Stimulated activated CD4-positive, alpha-beta T cell treated with anti-CD3 and anti-CD28 coated beads, Interleukin-12 subunit alpha, Interleukin-12 subunit beta, amount 100 ng/mL, for 24 hours (primary cell): ENCODE measurements around the gene ARID3B.
"Not testable (repeated sequence)": the region's sequence is repeated elsewhere in the genome, so short reads cannot be mapped to it uniquely, and the experiment has no call there.

Source experiments
- DNase-seq, 2 experiments: peaks; one replicate each; pipeline ENCODE4 v3.0.0-alpha.2; 2020; ENCODE audit warnings: low read depth in 2 of 2

ARID3B gene

DNA sequence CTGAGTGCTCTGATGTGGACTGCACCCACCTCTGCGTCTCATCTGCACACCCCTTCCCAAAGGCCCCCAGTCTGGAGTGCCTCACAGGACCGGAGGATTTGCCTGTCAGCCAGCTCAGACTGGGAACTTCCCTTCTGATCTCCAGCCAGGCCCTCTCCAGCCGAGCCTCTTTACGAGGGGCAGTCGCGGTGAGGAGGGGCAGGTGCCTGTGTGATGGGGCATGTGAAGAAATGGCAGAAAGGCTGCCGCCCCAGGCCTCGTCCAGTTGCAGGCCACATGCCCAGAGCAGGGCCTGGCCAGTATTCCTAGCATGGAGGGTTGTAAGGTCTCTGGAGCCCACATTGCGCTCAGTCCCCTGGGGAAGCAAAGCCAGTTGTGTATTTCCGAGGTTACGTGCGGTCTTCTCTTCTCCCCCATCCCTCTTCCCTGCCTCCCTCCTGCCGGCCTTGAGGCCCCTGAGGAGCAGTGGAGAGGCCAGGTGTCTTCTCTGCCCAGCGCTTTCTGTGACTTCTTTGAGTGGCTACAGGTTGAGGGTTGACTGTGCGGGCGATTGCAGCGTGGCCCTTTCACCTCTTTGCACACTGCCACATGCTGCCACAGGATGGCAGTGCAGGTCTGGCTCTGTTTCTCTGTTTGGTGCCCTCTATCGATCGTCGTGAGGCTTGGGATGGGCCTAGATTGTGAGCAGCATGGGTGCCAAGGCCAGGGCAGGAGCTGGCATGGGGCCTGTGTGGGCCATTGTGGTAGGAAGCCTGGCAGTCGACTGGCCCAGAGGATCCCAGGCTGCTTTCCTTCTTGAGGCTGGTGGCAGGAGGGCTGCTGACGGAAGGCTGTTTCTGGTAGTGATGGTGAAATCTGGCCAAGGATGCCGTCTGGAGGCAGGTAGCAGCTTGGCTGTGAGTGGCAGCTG lies 79.9 kb downstream of the ARID3B start:
- peak; percentile 63 to 65 for DNase-seq

DNA sequence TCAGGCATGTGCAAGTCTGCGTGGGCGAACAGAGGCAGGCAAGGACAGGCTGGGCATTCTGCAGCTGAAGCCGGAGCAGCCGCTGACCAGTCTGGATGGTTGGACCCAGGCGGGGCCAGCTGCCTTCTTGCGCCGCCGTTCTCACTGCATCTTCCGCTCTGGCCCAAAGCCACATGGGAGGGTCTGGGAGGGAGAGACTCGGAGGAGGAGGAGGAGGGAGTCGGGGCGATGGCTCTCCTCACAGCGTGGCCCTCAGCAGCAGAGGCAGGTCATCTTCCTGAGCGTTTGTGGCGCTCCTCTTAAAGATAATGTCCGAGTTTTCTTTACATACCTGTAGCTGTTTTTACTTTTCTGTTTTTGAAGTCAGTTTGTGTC lies 80.5 kb downstream of the ARID3B start:
- no peak for DNase-seq

DNA sequence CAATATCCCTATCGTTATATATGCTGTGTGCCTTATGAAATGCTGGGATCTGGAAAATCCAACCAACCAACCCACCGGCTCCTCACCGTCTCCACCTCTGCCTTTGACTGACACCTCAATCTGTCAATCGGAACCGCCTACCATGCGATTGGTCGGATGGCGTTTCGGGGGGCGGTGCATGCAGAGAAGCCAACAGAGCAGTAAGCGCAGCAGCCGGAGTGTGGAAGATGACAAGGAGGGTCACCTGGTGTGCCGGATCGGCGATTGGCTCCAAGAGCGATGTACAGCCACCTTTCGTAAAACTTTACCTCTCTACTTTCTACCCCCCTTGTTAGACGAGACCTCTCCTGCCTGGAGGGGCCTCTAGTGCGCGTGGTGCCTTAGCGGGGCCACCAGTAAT lies 80.9 kb downstream of the ARID3B start:
- no peak for DNase-seq

DNA sequence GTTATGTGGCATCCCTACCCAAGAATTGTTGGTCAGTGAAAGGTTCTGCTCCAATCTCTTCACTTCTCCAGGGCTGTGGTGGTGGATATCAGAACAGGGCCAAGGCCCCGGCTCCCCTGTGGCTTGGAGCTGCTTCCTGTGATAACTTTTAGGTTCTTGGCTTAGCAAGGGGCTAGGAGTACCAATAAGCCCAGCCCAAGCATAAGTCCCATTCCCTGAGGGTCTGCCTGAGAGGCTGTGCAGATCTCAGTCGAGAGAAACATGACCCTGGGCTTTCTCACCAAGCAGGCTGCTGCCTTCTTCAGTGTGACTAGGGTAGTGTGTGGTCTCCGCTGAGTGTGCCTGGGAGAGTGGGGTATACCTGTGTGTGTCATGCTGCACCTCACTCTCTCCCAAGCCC lies 81.7 kb downstream of the ARID3B start:
- DNase-seq = no peak

DNA sequence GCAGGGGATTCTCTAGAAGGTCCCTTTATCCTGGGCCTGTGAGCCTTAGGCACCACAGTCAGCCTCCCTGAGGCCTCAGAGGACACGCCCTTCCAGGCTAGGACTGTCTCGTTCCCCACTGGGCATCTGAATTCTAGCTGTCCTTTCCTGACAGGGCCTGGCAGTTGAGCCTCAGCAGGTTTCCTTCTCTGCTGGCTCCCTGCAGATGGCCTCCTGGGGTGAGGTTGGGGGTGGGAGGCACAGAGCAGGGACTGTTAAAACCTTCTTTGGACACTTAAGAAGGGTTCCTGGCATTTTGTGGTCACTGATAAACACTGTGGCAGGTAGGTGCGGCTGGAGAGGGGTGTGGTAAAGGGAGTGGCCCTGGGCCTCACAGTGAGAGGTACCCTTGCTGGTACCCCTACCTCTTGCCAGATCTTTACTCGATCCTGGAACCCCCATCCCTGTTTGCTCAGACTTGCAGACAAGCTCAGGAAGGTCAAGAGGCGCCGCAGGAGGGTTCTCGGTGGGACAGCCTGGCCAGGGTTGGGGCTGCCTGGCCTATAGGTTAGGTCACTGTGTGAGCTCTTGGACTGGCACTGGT lies 83.1 kb downstream of the ARID3B start:
- no peak for DNase-seq

DNA sequence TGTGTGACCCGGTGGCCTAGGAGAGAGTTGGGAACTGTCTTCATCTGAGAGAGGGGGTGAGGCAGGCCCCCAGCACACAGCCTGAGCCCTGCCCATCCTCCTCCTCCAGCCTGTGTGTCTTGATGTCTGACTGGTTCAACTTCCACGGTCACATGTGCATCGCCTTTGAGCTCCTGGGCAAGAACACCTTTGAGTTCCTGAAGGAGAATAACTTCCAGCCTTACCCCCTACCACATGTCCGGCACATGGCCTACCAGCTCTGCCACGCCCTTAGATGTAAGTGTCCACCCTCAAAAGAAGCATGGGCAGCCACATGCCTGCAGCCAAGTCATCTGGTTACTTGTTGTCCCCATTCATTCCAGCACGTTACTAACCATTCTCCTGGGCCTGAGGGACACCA lies 84.7 kb downstream of the ARID3B start:
- no peak for DNase-seq

DNA sequence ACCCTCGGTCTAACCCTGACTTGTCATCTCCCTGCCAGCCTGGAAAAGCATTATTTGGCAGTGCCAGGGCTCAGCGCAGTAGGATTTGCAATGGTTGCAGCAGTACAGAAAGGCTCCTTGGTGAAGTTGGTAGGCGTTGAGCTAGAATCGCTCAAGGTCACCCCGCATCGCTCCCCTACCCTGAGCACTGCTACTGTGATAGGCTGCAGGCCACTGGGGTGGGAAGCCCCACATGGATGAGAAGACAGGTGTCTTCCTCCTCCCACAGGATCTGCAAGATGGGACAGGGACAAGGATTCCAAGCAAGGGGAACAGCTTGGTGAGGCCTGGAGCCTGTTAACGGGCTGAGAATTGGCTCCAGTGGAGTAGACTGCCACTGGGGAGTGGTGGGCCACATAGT lies 85.3 kb downstream of the ARID3B start:
- DNase-seq = no peak

DNA sequence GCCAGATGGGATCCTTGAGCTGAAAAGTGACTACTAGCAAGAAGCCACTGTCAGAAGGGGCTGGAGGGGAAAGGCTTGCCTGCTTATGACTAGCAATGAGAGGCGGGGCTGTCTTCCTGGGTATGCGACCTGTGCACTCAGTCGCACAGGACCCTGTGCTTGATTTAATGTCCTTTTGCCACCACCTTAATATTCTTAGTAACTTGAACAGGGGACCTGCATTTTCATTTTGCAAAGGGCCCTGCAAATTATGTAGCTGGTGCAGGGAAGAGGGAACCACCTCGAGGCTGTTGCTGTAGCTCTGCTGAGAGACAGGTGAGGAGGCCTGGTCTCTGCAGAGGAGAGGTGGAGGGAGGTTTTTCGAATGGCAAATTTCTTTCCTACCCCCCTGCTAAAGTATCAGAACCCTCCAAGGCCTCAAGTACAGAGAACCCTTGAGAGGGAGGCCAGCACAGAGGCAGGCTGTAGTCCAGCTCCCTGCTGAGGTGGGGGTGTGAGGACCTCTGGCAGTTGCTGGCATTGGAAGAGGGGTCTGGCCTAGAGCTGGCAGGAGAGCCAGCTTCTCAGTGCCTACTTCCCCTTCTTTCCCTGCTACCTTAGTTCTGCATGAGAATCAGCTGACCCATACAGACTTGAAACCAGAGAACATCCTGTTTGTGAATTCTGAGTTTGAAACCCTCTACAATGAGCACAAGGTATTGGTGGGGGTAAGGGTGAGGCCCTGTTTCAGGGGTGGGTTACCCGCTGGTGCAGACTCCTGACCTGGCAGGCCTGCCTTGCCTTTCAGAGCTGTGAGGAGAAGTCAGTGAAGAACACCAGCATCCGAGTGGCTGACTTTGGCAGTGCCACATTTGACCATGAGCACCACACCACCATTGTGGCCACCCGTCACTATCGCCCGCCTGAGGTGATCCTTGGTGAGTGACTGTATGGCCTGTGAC lies 86.0 kb downstream of the ARID3B start:
- DNase-seq = no peak

DNA sequence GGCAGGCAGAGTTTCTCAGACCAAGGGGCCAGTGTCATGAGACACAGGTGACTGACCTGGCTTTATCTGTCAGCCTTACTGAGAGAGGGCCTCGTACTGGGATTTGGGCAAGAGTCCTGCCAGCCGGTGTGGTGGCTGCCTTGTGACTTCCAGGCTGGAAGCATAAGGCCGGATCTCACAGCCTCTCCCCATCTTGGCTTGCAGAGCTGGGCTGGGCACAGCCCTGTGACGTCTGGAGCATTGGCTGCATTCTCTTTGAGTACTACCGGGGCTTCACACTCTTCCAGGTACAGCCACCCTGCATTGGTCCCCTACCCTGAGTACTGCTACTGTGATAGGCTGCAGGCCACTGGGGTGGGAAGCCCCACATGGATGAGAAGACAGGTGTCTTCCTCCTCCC lies 86.7 kb downstream of the ARID3B start:
- no peak for DNase-seq

DNA sequence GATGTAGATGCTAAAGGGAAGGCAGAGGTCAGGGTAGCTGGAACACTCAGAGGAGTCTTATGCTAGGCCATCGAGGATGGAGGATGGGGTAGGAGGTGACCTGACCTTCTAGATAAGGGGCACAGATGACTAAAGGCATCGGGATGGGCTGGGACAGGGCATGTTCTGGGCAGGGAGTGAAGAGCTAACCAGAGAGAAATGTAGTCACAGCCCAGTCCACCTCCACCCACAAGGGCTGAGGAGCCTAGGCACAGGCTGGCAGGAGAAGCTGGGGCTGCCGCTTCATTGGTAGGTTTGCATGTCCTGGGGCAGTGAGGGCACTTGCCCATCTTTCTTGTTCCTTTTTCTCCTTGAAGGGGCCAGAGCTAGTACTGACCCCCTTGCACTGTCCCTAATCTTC lies 87.2 kb downstream of the ARID3B start:
- no peak for DNase-seq

DNA sequence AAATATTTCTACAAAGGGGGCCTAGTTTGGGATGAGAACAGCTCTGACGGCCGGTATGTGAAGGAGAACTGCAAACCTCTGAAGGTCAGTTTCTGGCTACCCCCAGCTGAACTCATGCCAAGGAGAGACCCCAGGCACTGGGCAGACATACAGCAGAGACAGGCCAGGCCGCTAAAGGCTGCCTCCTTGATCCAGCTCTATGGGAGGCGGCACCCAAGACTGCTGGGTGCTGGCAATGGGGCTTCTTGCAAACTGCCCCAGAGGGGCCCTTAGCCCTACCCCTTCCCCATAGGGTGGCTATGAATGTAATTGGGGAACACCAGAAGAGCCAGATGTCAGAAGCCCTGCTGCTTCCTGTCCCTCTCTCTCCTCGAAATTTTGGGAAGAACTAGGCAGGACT lies 87.9 kb downstream of the ARID3B start:
- DNase-seq = no peak

DNA sequence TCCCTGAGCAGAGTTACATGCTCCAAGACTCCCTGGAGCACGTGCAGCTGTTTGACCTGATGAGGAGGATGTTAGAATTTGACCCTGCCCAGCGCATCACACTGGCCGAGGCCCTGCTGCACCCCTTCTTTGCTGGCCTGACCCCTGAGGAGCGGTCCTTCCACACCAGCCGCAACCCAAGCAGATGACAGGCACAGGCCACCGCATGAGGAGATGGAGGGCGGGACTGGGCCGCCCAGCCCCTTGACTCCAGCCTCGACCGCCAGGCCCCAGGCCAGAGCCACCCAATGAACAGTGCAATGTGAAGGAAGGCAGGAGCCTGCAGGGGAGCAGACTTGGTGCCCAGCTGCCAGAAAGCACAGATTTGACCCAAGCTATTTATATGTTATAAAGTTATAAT lies 88.7 kb downstream of the ARID3B start:
- not testable (repeated sequence) for DNase-seq

DNA sequence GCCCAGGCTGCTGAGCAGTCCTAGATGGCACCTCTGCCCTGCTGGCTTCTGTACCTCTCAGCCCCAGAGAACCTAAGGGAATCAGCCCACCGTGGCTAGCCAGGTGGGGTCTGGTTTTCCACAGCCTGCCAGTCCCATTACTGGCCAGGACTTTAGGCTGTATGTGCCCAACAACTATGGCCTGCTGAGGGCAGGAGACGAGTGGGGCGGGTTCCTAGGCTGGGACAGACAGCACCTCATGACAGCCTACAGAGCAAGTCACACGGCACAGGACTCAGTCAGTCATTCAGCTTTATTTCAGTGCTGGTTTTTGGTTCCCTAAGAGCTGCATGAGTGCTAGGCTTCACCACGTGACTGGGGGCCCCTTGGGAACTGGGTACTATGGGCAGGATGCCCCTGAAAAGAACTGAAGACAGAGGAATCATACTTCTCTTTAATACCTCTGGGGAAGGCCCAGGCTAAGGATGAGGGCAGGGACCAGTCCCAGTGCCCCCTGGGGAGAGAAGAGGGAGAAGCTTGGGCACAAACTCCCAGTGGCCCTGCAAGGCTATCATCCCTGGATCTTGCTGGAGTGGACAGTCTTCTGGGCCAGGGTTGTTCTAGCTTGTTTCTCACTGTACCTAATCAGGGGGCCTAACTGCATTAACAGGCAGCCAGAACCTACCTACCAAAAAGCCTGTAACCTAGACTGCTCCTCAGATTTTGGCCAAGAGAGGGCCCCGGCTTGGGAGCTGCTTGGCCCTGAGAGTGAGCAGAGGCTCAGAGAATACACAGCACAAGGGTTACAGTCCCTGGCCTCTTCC lies 89.5 kb downstream of the ARID3B start:
- no peak for DNase-seq

DNA sequence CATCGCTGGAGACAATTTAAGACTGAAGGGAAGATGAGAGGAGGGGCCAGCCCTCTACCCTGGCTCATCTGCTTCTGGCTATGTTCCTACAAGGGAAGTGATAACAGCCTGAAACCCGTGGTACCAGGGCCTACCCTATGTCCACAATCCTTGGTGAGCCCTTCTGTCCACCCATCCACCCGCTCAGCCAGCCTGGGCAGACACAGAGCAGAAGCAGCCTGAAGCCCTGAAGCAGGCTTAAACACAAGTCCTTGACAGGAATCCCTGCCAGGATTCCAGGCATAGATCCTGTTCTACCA lies 90.0 kb downstream of the ARID3B start:
- no peak for DNase-seq

DNA sequence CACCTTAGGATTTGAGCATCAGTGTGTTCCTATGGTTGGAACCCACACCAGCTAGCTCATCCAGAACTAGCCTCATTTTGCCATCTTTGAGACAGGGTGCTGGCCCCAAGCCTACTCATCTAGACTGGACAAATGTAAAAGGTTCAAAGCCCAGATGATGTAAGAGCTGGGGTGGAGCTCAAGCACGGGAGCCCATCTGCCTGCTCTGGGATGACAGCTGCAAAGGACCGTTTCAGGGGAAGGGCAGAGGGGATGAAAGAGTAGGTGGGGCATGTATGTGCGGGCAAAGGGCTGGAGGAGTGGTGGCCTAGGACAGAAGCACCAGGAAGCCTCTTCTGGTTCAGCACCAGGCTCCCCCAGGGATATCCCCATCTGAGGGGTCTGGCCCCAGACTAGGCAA lies 90.4 kb downstream of the ARID3B start:
- DNase-seq = no peak

DNA sequence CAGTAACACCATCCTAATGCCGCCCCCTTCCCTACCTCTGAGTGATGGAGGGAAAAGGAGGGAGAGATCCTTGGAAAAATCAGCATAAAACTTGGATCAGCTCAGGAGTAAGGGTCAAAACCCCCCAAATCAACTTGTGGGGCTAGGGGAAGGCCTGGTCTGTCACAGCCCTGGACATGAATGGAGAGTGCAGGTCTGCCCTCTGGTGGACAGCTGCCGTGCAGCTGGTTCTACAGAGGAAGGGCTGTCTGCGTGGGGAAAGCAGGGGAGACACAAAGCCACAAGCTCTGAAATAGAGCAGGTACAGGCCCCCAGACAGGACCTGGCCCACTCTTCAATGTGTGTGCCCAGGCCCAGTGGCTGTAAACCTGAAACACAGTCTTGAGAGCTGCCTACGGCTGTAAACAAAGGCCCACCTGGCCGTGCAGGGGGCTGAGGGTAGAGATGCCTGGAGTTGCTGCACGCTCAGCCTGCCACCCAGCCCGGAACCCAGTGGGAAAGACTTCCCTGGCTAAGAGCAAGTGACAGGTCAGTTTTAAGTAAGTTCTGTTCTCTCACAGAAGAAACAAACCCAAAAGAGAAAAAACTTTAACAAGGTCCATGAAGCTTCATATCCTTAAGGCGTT lies 91.0 kb downstream of the ARID3B start:
- DNase-seq = peak in 1 of 2 experiments; percentile 60

DNA sequence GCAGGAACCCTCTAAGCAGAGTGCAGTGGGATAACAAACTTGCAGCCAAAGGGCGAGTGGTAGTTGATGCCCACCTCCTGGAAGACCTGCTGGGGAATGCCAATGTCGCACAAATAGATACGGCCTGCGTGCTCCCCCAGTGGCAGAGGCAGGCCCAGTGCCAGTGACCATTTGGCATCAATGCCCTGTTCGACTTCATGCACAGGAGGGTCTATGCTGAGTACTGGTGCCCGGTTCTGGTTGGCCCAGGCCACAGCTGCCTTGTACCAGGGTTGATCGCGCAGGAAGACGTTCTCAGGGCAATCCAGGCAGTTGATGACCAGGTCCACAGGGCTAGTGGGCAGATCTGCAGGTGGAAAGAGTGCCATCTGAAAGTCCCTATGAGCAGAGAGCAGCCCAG lies 91.6 kb downstream of the ARID3B start:
- DNase-seq = no peak

DNA sequence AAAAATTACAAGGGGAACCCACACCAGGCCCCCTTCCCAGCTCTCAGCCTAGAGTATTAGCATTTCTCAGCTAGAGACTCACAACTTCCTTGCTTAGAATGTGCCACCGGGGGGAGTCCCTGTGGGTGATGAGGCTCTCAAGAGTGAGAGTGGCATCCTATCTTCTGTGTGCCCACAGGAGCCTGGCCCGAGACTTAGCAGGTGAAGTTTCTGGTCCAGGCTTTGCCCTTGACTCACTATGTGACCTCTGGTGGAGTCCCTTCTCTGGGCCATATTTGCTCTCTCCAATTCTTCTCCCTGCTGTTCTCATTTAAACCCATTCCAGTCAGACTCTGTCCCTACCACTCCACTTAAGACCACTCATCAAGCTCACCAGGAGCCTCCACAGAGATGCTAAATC lies 92.8 kb downstream of the ARID3B start:
- DNase-seq = no peak

DNA sequence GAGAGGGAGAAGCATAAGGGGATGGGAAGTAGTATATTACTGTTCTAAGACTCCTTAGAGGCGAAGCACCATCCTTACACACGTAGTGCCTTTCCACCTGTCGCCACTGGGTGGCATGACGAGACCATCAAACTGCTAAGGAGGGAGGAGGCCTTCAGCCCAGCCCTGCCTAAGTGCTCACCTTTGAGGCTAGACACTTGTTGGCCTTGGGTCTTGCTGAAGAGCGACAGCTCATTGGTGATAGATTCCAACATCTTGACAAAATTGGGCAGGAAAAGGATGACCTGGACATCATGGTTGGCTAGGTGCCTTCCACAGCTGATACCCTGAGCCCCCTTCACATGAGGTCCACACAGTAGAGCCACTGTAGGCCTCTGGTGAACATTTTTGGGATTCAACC lies 94.2 kb downstream of the ARID3B start:
- peak; percentile 59 to 70 for DNase-seq

DNA sequence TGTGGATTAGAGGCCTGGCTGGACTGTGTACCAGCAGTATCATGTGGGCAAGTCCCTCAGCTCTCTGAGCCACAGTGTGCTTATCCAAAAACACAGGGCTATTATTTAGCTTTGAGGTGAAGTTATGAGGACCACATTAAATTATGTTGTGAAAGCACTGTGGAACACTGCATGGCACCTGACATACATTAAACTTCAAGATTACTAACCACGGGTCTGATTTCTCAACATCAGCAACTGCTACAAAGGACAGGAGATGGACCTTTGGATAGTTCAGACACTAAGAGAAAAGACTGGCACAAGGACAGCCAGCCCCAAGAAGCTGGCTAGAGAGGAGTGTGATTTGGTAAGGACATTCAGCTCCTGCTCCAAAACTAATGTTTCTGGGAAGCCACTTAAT lies 96.0 kb downstream of the ARID3B start:
- DNase-seq = no peak

DNA sequence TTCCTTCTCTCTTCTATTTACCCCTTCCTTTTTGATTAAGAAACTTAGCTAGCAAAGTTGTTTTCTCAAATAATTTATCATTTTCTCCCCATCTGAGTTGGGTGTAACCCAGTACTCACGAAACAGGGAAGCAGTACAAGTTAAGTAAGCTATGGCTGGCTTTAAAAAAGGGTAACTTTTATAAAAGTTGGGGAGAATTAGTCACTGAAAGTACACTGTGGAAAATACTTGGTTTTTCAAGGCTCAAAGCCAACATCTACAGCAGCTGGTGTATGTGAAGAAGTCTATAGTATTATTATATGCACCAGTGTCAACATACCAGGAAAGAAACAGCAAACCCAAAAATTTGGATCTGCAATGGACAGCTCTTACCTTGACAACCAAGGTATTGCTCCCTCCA lies 100.1 kb downstream of the ARID3B start:
- no peak for DNase-seq
